HEK293T (cell line): ENCODE measurements around the gene MLX.
"Not testable (repeated sequence)": the region's sequence is repeated elsewhere in the genome, so short reads cannot be mapped to it uniquely, and the experiment has no call there.

ENCODE experiments used
- CTCF ChIA-PET: fragments of 350-600 bp; formaldehyde crosslinking; extraction: SDS; loops from one replicate; lab custom pipeline; 2021; ENCODE audit warnings: antibody characterized with exemption, inconsistent platforms; lab: Yijun Ruan, JAX
- POLR2A ChIA-PET: fragments of 350-600 bp; formaldehyde crosslinking; extraction: SDS; loops from one replicate; lab custom pipeline; 2020; ENCODE audit warnings: antibody characterized with exemption, inconsistent platforms; lab: Yijun Ruan, JAX
- DNase-seq: peaks from one replicate; pipeline ENCODE4 v3.0.0; 2012; ENCODE audit warnings: mixed read lengths; ENCODE audit errors: extremely low spot score
- ARNT ChIP-seq: fragments of 450-650 bp; IDR thresholded peaks from 2 replicates; pipeline ENCODE4 v1.6.1; 2017; ENCODE audit warnings: mild to moderate bottlenecking
- BHLHE40 ChIP-seq: fragments of 450-650 bp; IDR thresholded peaks from 2 replicates; pipeline ENCODE4 v1.6.1; 2016; ENCODE audit warnings: mild to moderate bottlenecking, moderate library complexity, borderline replicate concordance
- CTBP1 ChIP-seq: fragments of 450-650 bp; IDR thresholded peaks from 2 replicates; pipeline ENCODE4 v1.6.1; 2016; ENCODE audit warnings: borderline replicate concordance
- ELF4 ChIP-seq: fragments of 450-650 bp; IDR thresholded peaks from 2 replicates; pipeline ENCODE4 v1.6.1; 2017; ENCODE audit warnings: antibody characterized with exemption
- FOXA1 ChIP-seq: fragments of 450-650 bp; IDR thresholded peaks from 2 replicates; pipeline ENCODE4 v1.6.1; 2016; ENCODE audit warnings: mild to moderate bottlenecking
- FOXK2 ChIP-seq: fragments of 450-650 bp; IDR thresholded peaks from 2 replicates; pipeline ENCODE4 v1.6.1; 2016; ENCODE audit warnings: mild to moderate bottlenecking
- FOXM1 ChIP-seq: fragments of 450-650 bp; IDR thresholded peaks from 2 replicates; pipeline ENCODE4 v1.6.1; 2017; ENCODE audit warnings: mild to moderate bottlenecking, borderline replicate concordance
- HDGF ChIP-seq: fragments of 450-650 bp; IDR thresholded peaks from 2 replicates; pipeline ENCODE4 v1.6.1; 2017; ENCODE audit warnings: antibody characterized with exemption, borderline replicate concordance
- L3MBTL2 ChIP-seq: fragments of 450-650 bp; conservative IDR thresholded peaks from 2 replicates; pipeline ENCODE4 v1.6.1; 2016; ENCODE audit warnings: mild to moderate bottlenecking
- LEF1 ChIP-seq: fragments of 450-650 bp; IDR thresholded peaks from 2 replicates; pipeline ENCODE4 v1.6.1; 2017; ENCODE audit warnings: mild to moderate bottlenecking, borderline replicate concordance
- NFRKB ChIP-seq: fragments of 450-650 bp; IDR thresholded peaks from 2 replicates; pipeline ENCODE4 v1.6.1; 2016; ENCODE audit warnings: mild to moderate bottlenecking, moderate library complexity
- SP1 ChIP-seq: fragments of 450-650 bp; IDR thresholded peaks from 2 replicates; pipeline ENCODE4 v1.6.1; 2017
- SUZ12 ChIP-seq: fragments of 450-650 bp; IDR thresholded peaks from 2 replicates; pipeline ENCODE4 v1.6.1; 2016; ENCODE audit warnings: mild to moderate bottlenecking
- TARDBP ChIP-seq: fragments of 450-650 bp; IDR thresholded peaks from 2 replicates; pipeline ENCODE4 v1.6.1; 2016
- ZNF384 ChIP-seq: fragments of 450-650 bp; IDR thresholded peaks from 2 replicates; pipeline ENCODE4 v1.6.1; 2016
- TF ChIP-seq, protein P1 (sequence below): fragments of 450-650 bp; IDR thresholded peaks from 2 replicates; pipeline ENCODE4 v1.6.1; 2016

The MLX gene

DNA sequence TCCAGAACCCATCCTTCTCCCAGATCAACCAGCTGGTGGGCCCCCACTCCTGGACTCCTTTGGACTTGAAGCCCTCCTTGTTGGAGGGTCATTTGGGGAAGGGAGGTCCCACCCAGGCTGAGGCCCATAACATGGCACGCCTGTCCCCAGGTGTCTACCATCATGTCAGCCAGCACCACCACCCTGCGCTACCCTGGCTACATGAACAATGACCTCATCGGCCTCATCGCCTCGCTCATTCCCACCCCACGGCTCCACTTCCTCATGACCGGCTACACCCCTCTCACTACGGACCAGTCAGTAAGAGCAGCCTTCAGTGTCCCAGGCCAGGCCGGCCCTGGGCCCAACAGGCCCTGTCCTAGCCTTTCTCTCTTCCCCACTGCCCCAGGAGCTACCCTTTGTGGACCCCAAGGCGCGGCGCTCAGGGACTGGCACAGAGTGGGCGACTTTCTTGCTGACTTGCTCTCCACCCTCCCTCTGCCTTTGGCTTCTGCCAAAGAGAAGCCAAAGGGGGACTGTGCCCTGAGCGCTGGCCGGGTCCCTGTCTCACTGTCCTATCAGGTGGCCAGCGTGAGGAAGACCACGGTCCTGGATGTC, 46.9 kb downstream of the MLX start:
- DNase-seq = no peak
- CTCF ChIA-PET = no interaction called here
- POLR2A ChIA-PET = interaction anchor here (0.6 to 1.0 kb wide), 2 partner anchors 22 to 64 kb away, joined by 4 to 8 read pairs; no protein-coding TSS in a partner anchor
- TF ChIP-seq SP1 (no peak), NFRKB (no peak), LEF1 (no peak), BHLHE40 (no peak), FOXK2 (no peak), FOXA1 (no peak), CTBP1 (no peak), ARNT (no peak), HDGF (no peak), TARDBP (no peak), ZNF384 (no peak), L3MBTL2 (no peak)

GRCh38 chr17:42617956-42618431, 51.1 kb downstream of the MLX start:
- CTCF ChIA-PET = interaction anchor here (0.5 to 0.6 kb wide), 3 partner anchors 49 to 107 kb away, joined by 3 read pairs; partner anchors contain the start of gene PLEKHH3

DNA sequence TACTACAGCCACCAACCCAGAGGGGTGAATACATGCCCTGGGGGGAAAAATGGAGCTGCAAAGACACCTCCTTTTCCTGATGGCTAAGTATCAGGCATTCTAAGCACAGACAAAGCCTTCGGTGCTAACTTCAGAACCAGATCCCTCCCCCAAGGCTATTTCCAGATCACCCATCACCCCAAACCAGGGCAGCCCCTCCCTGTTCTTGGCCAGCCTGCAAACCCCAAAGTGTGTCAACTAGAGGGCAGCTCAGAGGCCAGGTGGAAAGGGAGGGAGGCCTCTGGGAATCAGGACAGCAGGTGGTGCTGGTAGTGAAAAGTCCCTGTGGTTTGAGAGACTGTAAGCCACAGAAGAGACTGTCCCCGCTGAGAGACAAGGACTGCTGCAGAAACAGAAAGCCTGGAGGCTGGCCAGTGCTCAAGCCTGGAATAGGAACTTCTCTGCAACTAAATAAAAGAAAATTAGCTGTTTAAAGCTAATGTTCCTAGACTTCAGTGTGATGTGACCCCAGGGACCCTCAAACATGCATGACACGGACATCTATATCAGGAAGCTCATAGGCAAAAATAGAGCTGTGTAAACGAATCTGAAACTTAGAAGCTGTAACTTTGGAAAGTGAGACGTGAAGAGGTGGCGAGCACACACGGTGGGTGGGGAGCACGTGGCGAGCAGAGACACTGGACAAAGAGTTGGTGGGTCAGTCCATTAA, 51.7 kb downstream of the MLX start:
- ChIA-PET CTCF (interaction anchor here (0.6 to 1.0 kb wide), 2 partner anchors 40 to 58 kb away, joined by 3 to 5 read pairs; partner anchors contain the start of genes PLEKHH3 and PSMC3IP), POLR2A (interaction anchor here (0.7 to 4.0 kb wide), 11 partner anchors 10 to 155 kb away, joined by 3 to 42 read pairs (median 5); partner anchors contain the start of genes CNTNAP1, PLEKHH3, PSMC3IP and RETREG3)
- TF ChIP-seq CTBP1 (no peak), BHLHE40 (no peak), LEF1 (no peak), NFRKB (no peak), FOXK2 (no peak), TARDBP (no peak), L3MBTL2 (no peak), FOXA1 (no peak), ELF4 (no peak), FOXM1 (no peak), SUZ12 (no peak), ZNF384 (no peak), ARNT (no peak), SP1 (no peak), HDGF (no peak)
- TF ChIP-seq, protein P1, sequence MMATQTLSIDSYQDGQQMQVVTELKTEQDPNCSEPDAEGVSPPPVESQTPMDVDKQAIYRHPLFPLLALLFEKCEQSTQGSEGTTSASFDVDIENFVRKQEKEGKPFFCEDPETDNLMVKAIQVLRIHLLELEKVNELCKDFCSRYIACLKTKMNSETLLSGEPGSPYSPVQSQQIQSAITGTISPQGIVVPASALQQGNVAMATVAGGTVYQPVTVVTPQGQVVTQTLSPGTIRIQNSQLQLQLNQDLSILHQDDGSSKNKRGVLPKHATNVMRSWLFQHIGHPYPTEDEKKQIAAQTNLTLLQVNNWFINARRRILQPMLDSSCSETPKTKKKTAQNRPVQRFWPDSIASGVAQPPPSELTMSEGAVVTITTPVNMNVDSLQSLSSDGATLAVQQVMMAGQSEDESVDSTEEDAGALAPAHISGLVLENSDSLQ = no peak
- DNase-seq = no peak

More at GRCh38 chr17:42617956-42618431, 51.1 kb downstream of the MLX start:
- DNase-seq = no peak
- TF ChIP-seq NFRKB (no peak), ARNT (no peak), HDGF (no peak), FOXM1 (no peak), ELF4 (no peak), SUZ12 (no peak)
- POLR2A ChIA-PET = interaction anchor here (0.7 to 4.0 kb wide), 10 partner anchors 9 to 155 kb away, joined by 3 to 42 read pairs (median 5); partner anchors contain the start of genes CNTNAP1, PSMC3IP, RETREG3 and TUBG1

GRCh38 chr17:42621987-42622386, 55.1 kb downstream of the MLX start:
- POLR2A ChIA-PET = interaction anchor here (0.7 to 3.6 kb wide), 3 partner anchors 11 to 18 kb away, joined by 3 to 20 read pairs (median 3); partner anchors contain the start of genes RETREG3 and TUBG1
- CTCF ChIA-PET = interaction anchor here (0.6 to 1.0 kb wide), 3 partner anchors 45 to 52 kb away, joined by 3 to 7 read pairs (median 4); partner anchors contain the start of gene PSMC3IP
- DNase-seq = not testable (repeated sequence)
